ENCODE data around the gene DBP. TPM values are rescaled to one million over a fixed set of nuclear protein-coding genes. Genes with fewer than 3 reads are reported as not detected.

The DBP gene
- total RNA-seq, 2 experiments from 2014 or later = 10.8 to 13.1 TPM

DNA sequence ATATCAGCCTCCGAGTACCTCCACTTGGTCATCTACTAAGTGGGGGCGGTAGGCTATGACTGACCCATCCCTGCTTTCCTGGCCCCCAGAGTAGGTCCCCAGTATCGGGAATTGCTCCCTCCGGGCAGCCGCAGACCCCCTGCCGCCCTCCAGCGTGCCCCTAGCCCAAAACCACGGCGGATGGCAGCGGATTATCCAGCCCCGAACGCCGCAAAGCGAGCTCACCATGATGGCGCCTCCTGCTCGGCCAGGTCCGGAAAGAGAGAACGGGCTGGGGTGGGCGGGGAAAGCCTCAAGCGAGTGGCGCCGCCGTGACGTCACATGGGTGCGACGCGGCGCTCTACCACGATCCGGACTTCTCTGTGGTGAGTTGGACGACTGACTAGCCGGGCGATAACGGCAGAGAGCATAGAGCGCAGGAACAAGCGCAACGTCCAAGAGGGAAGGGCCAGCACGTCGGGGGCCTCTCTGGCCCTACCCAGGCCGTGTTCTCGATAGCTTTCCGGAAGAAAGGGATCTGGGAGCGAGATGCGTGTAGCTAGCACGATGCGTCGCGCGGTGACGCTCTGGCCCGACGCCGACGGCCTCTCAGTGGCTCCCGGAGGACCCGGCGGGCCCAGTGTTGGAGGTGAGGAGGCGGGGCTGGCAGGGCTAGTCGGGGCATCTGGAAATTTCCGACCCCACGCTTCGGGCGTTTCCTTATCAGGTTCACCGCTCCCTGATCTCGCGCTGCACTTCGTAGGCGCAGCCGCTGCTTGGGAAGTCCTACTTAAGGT lies 18.1 kb downstream of the DBP start, which contains the start of the genes RPL18 and SPHK2:
Gene RPL18 (minus strand): TSS at position 263 of the 776 bp plus-strand sequence. CDS start 35 bp downstream, at position 228.
Gene SPHK2 (plus strand): TSS at position 591 of the 776 bp plus-strand sequence. CDS start 1,009 bp downstream, outside the sequence.
- CTCF ChIA-PET = interaction anchor here (0.6 to 3.6 kb wide), 5 partner anchors 11 to 285 kb away, joined by 3 to 14 read pairs (median 5); partner anchors contain the start of gene CA11
- ATAC-seq (peak; percentile 76), DNase-seq (peak; percentile 98)
- H3K4me3 Mint-ChIP-seq = peak within 1 kb of the TSS; percentile 93
- peaks cover 38% of the 10 kb centered on the region for H3K4me1 Mint-ChIP-seq (ENCODE audit: low read depth)
- H3K27me3 Mint-ChIP-seq = no peaks in the 10 kb centered on the region
- intact Hi-C loops (cut with micrococcal nuclease) = no loop called here
- no peak for TF ChIP-seq CTCF (IDR thresholded peaks at IDR 0.05)
- H3K9me3 Mint-ChIP-seq = no peaks in the 10 kb centered on the region
- peaks cover 62% of the 10 kb centered on the region for H3K36me3 Mint-ChIP-seq (ENCODE audit: low read depth)
- POLR2A ChIA-PET = interaction anchor here (0.6 to 10.8 kb wide), 15 partner anchors 11 to 290 kb away, joined by 3 to 154 read pairs (median 5); partner anchors contain the start of genes DBP, SPACA4, SYNGR4 and TMEM143
- peak within 1 kb of the TSS; percentile 100 for H3K27ac Mint-ChIP-seq

- POLR2A ChIA-PET = interaction anchor here (1.0 to 10.8 kb wide), 17 partner anchors 11 to 289 kb away, joined by 3 to 154 read pairs (median 3); partner anchors contain the start of genes CA11, DBP, SPACA4 and SYNGR4
- ATAC-seq (no peak), DNase-seq (no peak)
- Mint-ChIP-seq H3K4me1 (ENCODE audit: low read depth) (peaks cover 32% of the 10 kb centered on the region), H3K27ac (peak overlapping the region; percentile 100), H3K9me3 (no peaks in the 10 kb centered on the region), H3K4me3 (peak overlapping the region; percentile 93), H3K36me3 (ENCODE audit: low read depth) (peaks cover 60% of the 10 kb centered on the region), H3K27me3 (no peaks in the 10 kb centered on the region)
- intact Hi-C loops (cut with micrococcal nuclease) = no loop called here
- no peak for TF ChIP-seq CTCF (IDR thresholded peaks at IDR 0.05)
- CTCF ChIA-PET = interaction anchor here (0.6 to 3.6 kb wide), 4 partner anchors 10 to 129 kb away, joined by 3 to 14 read pairs (median 6); partner anchors contain the start of gene CA11
These were observed 18.8 kb downstream of the DBP start for GRCh38 chr19:48618278-48618915.

- H3K4me1 Mint-ChIP-seq (ENCODE audit: low read depth) = peaks cover 28% of the 10 kb centered on the region
- DNase-seq = no peak
- ChIA-PET CTCF (interaction anchor here (0.8 to 3.6 kb wide), 6 partner anchors 9 to 226 kb away, joined by 3 to 14 read pairs (median 4); partner anchors contain the start of genes CA11 and KDELR1), POLR2A (interaction anchor here (0.6 to 10.8 kb wide), 27 partner anchors 10 to 288 kb away, joined by 3 to 154 read pairs (median 3); partner anchors contain the start of genes CA11, DBP, SPACA4 and SYNGR4)
- no peak for ATAC-seq
- peak overlapping the region; percentile 93 for H3K4me3 Mint-ChIP-seq
- H3K27me3 Mint-ChIP-seq = no peaks in the 10 kb centered on the region
- H3K9me3 Mint-ChIP-seq = no peaks in the 10 kb centered on the region
- intact Hi-C loops (cut with micrococcal nuclease) = no loop called here
- H3K36me3 Mint-ChIP-seq (ENCODE audit: low read depth) = peaks cover 56% of the 10 kb centered on the region
- TF ChIP-seq CTCF (IDR thresholded peaks at IDR 0.05) = no peak
- H3K27ac Mint-ChIP-seq = peak overlapping the region; percentile 100
These were observed 19.8 kb downstream of the DBP start for GRCh38 chr19:48617146-48617937.

- Mint-ChIP-seq H3K27me3 (no peaks in the 10 kb centered on the region), H3K36me3 (ENCODE audit: low read depth) (peaks cover 51% of the 10 kb centered on the region), H3K27ac (peak overlapping the region; percentile 100), H3K9me3 (no peaks in the 10 kb centered on the region), H3K4me3 (peak overlapping the region; percentile 93), H3K4me1 (ENCODE audit: low read depth) (peaks cover 23% of the 10 kb centered on the region)
- ChIA-PET POLR2A (interaction anchor here (0.6 to 10.8 kb wide), 25 partner anchors 9 to 1188 kb away, joined by 3 to 154 read pairs (median 4); partner anchors contain the start of genes CA11, DBP, SPACA4 and SYNGR4), CTCF (interaction anchor here (0.8 to 3.6 kb wide), 5 partner anchors 8 to 225 kb away, joined by 3 to 14 read pairs (median 4); partner anchors contain the start of genes CA11 and KDELR1)
- no peak for TF ChIP-seq CTCF (IDR thresholded peaks at IDR 0.05)
- intact Hi-C loops (cut with micrococcal nuclease) = no loop called here
- DNase-seq (no peak), ATAC-seq (no peak)
These were observed 20.6 kb downstream of the DBP start for GRCh38 chr19:48616491-48617056.

Data from activated CD8-positive, alpha-beta T cell treated with anti-CD3 and anti-CD28 coated beads for 36 hours (primary cell).